ENCODE data around the gene HIRIP3.
"Not testable (repeated sequence)": the region's sequence is repeated elsewhere in the genome, so short reads cannot be mapped to it uniquely, and the experiment has no call there.

The HIRIP3 gene

GRCh38 chr16:29995324-29995910 lies at the start of gene HIRIP3:
Gene HIRIP3, minus strand, starts transcription at chr16:29995617. Its CDS starts 12 bp downstream, at chr16:29995605.
- TF ChIP-seq CTCF (IDR thresholded peaks at IDR 0.05; ENCODE audit: control insufficient read depth, insufficient read depth, low read depth, low read length, missing control alignments): no peak
- DNase-seq (ENCODE audit: low read depth): no peak
- peak within 1 kb of the TSS; percentile 98 for H3K4me3 ChIP-seq (ENCODE audit: control insufficient read depth, low read depth, low read length)

- peak; percentile 41 for TF ChIP-seq CTCF (IDR thresholded peaks at IDR 0.05; ENCODE audit: control insufficient read depth, insufficient read depth, low read depth, low read length, missing control alignments)
- DNase-seq (ENCODE audit: low read depth): no peak
- no peak overlapping the region for H3K4me3 ChIP-seq (ENCODE audit: control insufficient read depth, low read depth, low read length)
Measured at GRCh38 chr16:30041841-30042240, 46.4 kb upstream of the HIRIP3 start.

GRCh38 chr16:30040690-30041089 lies 45.3 kb upstream of the HIRIP3 start:
- not testable (repeated sequence) for DNase-seq (ENCODE audit: low read depth); H3K4me3 ChIP-seq (ENCODE audit: control insufficient read depth, low read depth, low read length)

GRCh38 chr16:30040221-30040620 lies 44.8 kb upstream of the HIRIP3 start:
- no peak for TF ChIP-seq CTCF (IDR thresholded peaks at IDR 0.05; ENCODE audit: control insufficient read depth, insufficient read depth, low read depth, low read length, missing control alignments)
- DNase-seq (ENCODE audit: low read depth): no peak
- H3K4me3 ChIP-seq (ENCODE audit: control insufficient read depth, low read depth, low read length): no peak overlapping the region

GRCh38 chr16:30033270-30033669 lies 37.9 kb upstream of the HIRIP3 start:
- DNase-seq (ENCODE audit: low read depth): no peak
- H3K4me3 ChIP-seq (ENCODE audit: control insufficient read depth, low read depth, low read length): no peak overlapping the region
- TF ChIP-seq CTCF (IDR thresholded peaks at IDR 0.05; ENCODE audit: control insufficient read depth, insufficient read depth, low read depth, low read length, missing control alignments): no peak

GRCh38 chr16:30032083-30032819 lies 36.8 kb upstream of the HIRIP3 start:
- DNase-seq (ENCODE audit: low read depth): peak; percentile 24
- peak; percentile 80 for TF ChIP-seq CTCF (IDR thresholded peaks at IDR 0.05; ENCODE audit: control insufficient read depth, insufficient read depth, low read depth, low read length, missing control alignments)
- no peak overlapping the region for H3K4me3 ChIP-seq (ENCODE audit: control insufficient read depth, low read depth, low read length)

- no peak for DNase-seq (ENCODE audit: low read depth)
- H3K4me3 ChIP-seq (ENCODE audit: control insufficient read depth, low read depth, low read length): no peak overlapping the region
- TF ChIP-seq CTCF (IDR thresholded peaks at IDR 0.05; ENCODE audit: control insufficient read depth, insufficient read depth, low read depth, low read length, missing control alignments): no peak
Measured at GRCh38 chr16:30031477-30031918, 36.1 kb upstream of the HIRIP3 start.
